GM18951 (cell line): ENCODE measurements around the gene STRBP.
"Not testable (repeated sequence)": the region's sequence is repeated elsewhere in the genome, so short reads cannot be mapped to it uniquely, and the experiment has no call there.

Source experiments
- POLR2A ChIP-seq: IDR thresholded peaks from 4 replicates; pipeline ENCODE4 v1.6.1; 2011; ENCODE audit warnings: mild to moderate bottlenecking; ENCODE audit not compliant: insufficient read length, insufficient read depth; ENCODE audit errors: extremely low read depth
- in situ Hi-C: fragments of 300-500 bp; cut with MboI; formaldehyde crosslinking; loops from one replicate; pipeline ENCODE4 v1.12.0; 2022; ENCODE audit warnings: low sequenced_read_pairs, mixed read lengths, inconsistent platforms; ENCODE audit not compliant: unreplicated experiment

The STRBP gene

DNA sequence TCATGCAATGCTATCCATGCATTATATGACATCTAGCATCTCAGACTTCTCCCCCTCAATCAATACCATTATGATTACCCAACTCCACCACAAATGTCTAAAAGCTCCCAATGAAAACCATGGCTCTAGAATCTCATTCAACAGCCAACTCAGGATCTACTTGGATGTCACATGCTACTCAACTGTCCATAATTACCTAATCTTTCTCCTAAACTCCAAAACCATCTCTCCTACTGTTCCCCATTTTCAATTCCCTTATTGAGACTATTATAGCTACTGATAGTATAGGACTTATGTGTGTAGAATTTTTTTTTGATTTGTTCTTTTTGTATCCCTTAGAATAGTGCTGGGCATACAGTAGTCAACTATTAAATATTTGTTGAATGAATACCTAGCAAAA lies 8.2 kb upstream of the STRBP start:
- TF ChIP-seq POLR2A, result no peak
- in situ Hi-C loops, result no loop called here

DNA sequence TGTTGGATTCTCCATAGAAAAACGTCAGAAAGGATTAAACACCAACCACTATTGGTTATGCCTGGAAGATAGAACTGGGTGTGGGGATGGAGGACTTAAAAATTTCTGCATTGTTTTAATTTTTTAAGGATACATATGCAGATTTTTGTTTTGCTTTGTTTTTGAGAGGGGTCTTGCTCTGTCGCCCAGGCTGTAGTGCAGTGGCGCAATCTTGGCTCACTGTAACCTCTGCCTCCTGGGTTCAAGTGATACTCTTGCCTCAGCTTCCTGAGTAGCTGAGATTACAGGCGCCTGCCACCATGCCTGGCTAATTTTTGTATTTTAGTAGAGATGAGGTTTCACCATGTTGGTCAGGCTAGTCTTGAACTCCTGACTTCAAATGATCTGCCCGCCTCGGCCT lies 2.7 kb upstream of the STRBP start:
- in situ Hi-C loops, result not testable (repeated sequence)

DNA sequence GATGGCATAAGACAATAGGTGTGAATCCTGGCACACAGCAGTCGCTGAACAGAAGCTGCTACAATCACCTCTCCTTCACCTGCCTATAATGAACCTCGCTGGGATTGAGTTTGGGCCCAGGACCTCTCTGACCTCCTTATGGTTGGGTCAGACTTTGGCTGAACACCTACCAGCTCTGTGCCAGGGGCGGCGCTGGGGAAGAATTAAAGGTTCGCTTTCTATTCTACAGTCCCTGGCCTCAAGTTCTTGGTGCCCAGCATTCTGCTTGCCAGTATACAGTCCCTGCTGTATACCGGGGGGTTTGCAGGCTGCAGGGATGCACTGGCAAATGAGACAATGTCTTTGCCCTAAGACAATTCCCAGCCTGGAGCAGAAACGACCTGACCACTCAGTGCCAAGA lies 895 bp upstream of the STRBP start:
- TF ChIP-seq POLR2A, result no peak
- in situ Hi-C loops, result no loop called here

DNA sequence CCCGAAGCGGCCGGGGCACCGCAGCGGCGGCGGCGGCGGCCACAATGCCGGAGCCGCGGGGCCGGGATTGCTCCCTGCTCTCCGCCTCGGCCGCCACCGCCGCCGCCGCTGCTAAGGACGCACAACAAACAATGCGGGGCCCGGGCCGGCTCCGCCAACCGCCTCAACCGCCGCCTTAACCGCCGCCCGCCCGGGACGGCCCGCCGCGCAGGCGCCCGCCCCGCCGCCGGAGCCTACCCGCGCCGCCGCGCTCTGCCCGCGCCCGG lies 254 bp downstream of the STRBP start:
- in situ Hi-C loops, result no loop called here
- no peak for TF ChIP-seq POLR2A

DNA sequence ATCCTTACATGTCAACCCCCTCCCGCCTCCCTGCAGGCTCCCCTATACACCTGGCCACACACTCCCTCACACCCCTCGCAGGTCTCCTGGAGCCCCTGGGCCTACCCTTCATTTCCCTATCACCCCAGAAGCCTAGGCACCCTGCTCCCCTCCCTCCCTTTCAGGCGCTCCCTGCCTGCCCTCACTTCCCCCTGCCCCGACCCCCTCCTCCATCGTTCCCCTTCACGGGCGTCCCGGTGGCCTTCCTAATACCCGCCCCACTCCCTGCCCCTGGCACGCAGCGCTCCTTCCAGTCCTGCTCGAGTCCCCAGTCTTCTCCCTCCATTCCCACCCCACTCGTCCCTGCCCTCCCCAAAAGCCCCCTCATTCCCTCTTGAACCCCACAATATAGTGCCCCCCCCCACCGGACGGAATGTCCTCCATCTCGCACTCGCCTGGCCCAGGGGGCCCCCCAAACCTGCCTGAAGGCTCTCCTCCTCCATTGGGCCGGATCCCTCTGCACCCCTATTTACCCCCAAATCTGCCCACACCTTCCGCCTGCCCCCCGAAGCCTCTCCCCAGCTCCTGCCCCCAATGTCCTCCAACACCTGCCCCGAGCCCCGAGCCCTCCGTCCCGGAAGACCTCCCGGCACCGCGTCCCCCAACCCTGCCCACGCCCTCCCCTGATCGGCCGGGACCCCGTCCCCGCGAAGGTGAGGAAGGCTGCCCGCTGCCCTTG lies 746 bp downstream of the STRBP start:
- no peak for TF ChIP-seq POLR2A

DNA sequence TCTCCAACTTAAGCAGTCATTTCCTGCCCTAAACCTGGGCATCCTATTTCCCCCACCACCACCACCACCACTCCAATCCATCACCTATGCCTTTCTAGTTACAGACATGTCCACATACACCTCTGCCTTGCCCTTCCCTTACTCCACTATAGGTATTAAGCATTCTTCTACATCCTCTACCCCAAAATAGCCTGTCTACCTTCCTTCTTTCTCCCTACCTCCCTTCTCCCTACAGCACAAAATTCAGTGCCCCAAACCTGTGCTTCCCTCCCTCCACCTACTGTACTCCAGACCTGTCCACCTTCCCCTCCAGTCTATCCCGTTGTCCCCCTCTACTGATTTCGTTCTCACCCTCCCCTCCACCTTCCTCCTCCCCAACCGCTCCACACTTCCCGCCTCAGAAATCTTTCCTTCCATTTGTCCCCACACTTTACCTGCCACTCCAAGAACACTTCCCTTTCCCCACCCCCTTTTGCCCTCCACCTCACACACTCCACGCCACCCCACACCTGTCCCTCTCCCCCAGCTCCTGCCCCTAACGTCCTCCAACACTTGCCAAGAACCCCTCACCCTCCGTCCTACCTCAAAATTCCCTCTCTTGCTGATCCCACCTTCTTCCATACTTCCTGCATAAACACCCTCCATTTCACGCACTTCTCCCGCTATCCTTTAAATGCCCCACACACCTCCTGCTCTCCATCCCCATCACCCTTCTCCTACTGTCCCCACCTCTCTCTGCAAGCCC lies 1.6 kb downstream of the STRBP start:
- TF ChIP-seq POLR2A, result no peak

More for the DNA sequence above, 746 bp downstream of the STRBP start:
- in situ Hi-C loops, result no loop called here

DNA sequence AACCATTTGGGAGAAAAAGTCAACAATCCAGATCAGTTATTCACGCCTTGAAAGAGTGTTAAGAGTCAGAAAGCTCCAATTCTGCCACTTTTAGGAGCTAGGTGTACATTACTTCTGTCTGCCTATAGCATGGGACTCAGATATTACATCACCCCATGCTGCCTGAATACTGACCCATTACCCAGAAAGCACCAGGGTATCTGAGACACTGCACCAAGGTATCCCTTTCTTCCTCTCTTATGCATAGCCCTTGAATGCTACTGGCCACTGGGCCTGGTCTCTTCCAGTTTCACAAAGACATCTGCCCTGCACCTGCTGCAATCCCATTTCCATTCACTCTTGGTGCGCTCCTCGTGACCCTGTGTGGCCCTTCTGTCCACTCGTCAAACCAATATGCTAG lies 2.6 kb downstream of the STRBP start:
- TF ChIP-seq POLR2A, result no peak
- in situ Hi-C loops, result no loop called here

More for the DNA sequence above, 1.6 kb downstream of the STRBP start:
- in situ Hi-C loops, result no loop called here

DNA sequence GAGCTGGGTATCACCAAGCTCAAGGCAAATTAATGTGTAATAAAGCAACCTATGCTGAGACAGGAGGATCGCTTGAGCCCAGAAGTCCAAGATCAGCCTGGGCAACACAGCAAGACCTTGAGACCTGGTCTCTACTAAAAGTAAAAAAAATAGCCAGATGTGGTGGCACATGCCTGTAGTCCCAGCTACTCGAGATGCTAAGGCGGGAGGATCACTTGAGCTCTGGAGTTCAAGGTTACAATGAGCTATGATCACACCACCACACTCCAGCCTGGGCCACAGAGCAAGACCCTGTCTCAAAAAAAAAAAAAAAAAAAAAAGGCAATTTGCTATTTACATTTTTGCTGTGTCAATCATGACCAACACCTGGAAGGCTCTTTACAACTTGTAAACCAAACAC lies 5.2 kb downstream of the STRBP start:
- in situ Hi-C loops, result no loop called here
- TF ChIP-seq POLR2A, result no peak

DNA sequence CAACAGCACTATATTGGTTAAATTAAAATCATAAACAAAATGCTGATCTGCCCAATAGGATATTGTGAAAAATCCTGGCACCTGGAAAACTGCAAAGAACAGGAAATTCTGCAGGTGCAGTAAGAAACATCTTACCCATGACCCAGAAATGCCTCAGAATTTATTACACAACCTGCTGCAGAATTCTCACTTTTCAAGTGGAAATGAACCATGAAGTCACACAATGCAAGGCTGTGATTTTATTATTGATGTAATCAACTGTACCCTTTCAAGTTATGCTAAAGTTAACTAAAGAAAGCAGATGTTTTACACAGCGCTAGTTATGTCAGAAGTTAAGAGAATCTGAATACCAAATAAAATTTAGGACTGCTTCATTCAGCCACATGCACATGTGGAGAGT lies 6.0 kb downstream of the STRBP start:
- in situ Hi-C loops, result no loop called here
- no peak for TF ChIP-seq POLR2A

DNA sequence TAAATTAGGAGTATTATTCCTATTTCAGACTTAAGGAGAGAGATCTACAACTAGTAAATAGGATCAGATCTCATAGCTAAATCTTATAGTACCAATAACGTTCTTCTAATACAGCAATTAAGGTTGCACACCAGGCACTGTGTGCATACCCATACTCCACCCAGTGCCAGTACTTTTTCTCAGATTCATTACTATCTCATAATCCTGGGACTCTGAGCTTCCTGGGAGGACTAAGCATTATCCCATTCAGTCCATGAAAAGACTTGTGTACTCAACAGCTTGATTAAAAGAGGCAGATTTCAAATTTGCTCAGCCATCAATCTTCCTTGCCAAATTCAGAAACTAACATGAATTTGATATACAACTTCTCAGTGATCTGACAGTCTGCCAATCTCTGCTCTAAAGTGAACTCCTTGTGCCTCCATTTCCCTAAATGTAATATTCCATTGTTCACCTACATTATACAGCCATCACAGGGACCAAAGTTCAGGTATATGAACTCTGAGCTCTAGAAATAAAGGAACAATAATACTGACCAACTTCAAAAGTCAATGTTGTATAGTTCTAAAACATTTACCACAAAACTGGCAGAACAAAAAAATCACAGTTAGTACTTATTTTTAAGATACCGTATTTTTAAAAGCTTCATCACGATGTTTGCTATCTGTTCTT lies 7.2 kb downstream of the STRBP start:
- TF ChIP-seq POLR2A, result no peak
- in situ Hi-C loops, result no loop called here

DNA sequence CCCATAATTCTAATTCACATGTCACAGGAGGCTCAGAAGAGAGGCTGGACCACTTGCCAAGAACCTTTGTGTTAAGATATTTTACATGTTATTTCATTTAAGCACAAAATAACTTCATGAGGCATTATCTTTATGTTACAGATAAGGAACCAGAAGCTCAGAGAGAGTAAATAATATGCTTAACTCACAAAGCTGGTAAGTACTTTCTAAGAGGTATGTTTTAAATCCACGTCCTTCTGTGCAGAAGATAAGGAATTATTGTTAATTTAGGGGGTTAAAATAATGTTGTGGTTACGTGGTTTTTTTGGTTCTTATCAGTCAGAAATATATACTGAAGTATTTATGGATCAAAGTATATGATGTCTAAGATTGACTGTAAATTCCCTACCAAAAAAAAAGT lies 8.0 kb downstream of the STRBP start:
- TF ChIP-seq POLR2A, result no peak
- in situ Hi-C loops, result no loop called here

DNA sequence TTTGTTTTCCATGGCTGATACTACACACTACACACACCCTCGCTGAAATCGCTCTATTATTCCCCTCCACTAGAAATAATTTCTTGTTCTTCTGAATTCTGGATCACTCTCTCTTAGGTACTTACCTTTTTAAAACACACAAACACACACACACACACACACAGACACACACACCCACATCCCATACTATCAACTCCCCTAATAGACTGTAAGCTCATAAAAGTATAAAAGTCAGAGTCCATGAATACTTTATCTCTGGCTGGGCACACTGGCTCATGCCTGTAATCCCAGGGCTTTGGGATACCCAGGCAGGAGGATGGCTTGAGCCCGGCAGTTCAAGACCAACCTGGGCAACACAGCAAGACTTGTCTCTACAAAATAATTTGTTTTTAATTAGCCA lies 11.1 kb downstream of the STRBP start:
- in situ Hi-C loops, result no loop called here
- TF ChIP-seq POLR2A, result no peak

DNA sequence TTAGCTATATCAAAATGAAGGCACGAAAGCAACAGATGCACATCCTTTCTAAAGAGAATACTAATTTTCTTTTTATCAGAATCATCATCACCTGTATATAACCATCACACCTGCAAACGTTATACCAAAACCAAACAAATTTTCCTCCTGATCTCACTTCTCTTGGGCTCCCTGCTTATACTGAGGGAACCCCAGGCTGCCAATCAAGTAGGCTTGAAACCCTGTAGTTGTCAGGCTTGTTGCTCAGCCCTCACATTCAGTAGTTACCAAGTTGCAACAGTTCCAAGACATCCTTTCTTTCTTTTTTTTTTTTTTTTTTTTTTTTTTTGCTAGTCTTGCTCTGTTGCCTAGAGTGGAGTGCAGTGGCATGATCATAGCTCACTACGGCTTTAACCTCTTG lies 12.7 kb downstream of the STRBP start:
- TF ChIP-seq POLR2A, result no peak
- in situ Hi-C loops, result no loop called here

DNA sequence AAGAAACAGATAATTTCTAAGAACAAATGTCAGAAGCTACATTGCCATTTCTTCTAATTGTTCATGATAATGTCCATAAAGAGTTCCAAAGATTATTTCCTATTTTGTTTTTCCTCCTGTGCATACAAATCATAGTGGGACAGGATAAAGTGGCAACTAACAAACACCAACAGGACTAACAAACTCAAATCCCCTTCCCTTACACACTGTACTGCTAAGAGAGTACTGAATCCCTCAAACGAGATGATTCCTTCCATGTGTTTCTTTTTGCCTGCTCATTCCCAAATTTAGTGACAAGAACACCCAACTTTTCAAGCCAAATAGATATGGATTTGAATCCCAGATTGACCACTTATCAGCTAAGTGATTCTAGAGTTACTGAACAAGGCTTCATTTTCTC lies 15.2 kb downstream of the STRBP start:
- in situ Hi-C loops, result no loop called here
- TF ChIP-seq POLR2A, result no peak
